ENCODE data around the gene CAT.

DNA sequence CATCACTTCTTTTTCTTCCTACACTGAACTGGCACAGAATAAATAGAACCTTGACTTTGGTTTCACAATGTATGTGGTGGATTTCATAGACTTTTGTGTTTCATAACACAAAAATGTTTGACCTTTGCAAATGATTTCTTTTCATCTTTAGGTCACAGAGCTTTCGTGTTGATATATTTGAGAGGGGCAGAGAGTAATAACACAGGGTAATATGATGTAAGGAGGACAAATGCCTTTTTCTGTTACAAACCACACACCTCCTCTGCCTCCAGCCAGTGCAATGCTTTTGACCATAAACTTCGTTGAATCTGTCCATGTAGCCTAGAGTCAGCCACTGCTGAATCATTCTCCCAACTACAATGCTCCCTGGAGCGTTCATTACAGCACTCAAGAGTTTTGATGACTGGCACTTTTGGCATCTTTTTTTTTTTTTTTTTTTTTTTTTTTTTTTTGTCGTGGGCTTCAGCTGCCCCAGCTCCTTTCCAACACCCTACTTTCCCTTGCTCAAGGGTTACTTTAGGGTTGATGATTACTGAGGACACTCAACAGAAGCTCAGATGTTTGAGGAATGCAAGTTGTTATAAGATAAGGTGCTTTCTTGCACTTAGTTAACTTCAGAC lies 11.4 kb upstream of the CAT start:
- TF ChIP-seq, protein P1, sequence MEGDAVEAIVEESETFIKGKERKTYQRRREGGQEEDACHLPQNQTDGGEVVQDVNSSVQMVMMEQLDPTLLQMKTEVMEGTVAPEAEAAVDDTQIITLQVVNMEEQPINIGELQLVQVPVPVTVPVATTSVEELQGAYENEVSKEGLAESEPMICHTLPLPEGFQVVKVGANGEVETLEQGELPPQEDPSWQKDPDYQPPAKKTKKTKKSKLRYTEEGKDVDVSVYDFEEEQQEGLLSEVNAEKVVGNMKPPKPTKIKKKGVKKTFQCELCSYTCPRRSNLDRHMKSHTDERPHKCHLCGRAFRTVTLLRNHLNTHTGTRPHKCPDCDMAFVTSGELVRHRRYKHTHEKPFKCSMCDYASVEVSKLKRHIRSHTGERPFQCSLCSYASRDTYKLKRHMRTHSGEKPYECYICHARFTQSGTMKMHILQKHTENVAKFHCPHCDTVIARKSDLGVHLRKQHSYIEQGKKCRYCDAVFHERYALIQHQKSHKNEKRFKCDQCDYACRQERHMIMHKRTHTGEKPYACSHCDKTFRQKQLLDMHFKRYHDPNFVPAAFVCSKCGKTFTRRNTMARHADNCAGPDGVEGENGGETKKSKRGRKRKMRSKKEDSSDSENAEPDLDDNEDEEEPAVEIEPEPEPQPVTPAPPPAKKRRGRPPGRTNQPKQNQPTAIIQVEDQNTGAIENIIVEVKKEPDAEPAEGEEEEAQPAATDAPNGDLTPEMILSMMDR (IDR thresholded peaks at IDR 0.05), result no peak
- no peak for TF ChIP-seq POLR2A (IDR thresholded peaks at IDR 0.05)

All from vagina (tissue), 2 donors.